Choroid plexus epithelial cell (primary cell): ENCODE data around the gene CNTD1.

Experiments
- DNase-seq: peaks from one replicate; pipeline ENCODE4 v3.0.0-alpha.2; 2010; ENCODE audit warnings: low read depth
- H3K4me3 ChIP-seq: 2 replicates; pipeline ENCODE4 v1.5.1; 2011; ENCODE audit warnings: low read depth, mild to moderate bottlenecking, control low read depth, low read length, moderate library complexity
- CTCF ChIP-seq: conservative IDR thresholded peaks from 2 replicates; pipeline ENCODE4 v1.5.1; 2011; ENCODE audit warnings: low read depth, mild to moderate bottlenecking, control low read depth, inconsistent platforms, low read length, moderate library complexity

CNTD1 gene

GRCh38 chr17:42843358-42843934 lies 44.8 kb downstream of the CNTD1 start:
- no peak overlapping the region for H3K4me3 ChIP-seq
- peak; percentile 100 for TF ChIP-seq CTCF
- DNase-seq = peak; percentile 87

GRCh38 chr17:42844271-42844670 lies 45.6 kb downstream of the CNTD1 start, which contains the start of gene AOC2:
TSS of gene AOC2 (plus strand) at chr17:42844580. CDS start at chr17:42844627, 47 bp downstream.
- no peak for DNase-seq
- no peak within 1 kb of the TSS for H3K4me3 ChIP-seq
- TF ChIP-seq CTCF = no peak

- no peak for TF ChIP-seq CTCF
- no peak for DNase-seq
- no peak overlapping the region for H3K4me3 ChIP-seq
These were observed 46.3 kb downstream of the CNTD1 start for GRCh38 chr17:42844761-42845555.

GRCh38 chr17:42845556-42845917 lies 46.9 kb downstream of the CNTD1 start:
- H3K4me3 ChIP-seq = no peak overlapping the region
- no peak for DNase-seq
- no peak for TF ChIP-seq CTCF

GRCh38 chr17:42845918-42846593 lies 47.4 kb downstream of the CNTD1 start:
- H3K4me3 ChIP-seq = no peak overlapping the region
- DNase-seq = no peak
- TF ChIP-seq CTCF = no peak

- H3K4me3 ChIP-seq = no peak overlapping the region
- DNase-seq = peak; percentile 47
- TF ChIP-seq CTCF = no peak
These were observed 48.1 kb downstream of the CNTD1 start for GRCh38 chr17:42846594-42847280.
